Keratinocyte (primary cell): ENCODE data around the gene MMP11. TPM values are rescaled to one million over a fixed set of nuclear protein-coding genes. Genes with fewer than 3 reads are reported as not detected.
A peak's percentile ranks its signal among the peaks of the same experiment; 100 is the strongest.

Experiments used
- DNase-seq: peaks from one replicate; pipeline ENCODE4 v3.0.0-alpha.2; 2011; ENCODE audit warnings: low read depth, missing footprints, low spot score
- FAIRE-seq: peaks from 2 replicates; lab custom pipeline; 2011; peaks lifted over from hg19 to GRCh38; lab: Jason Lieb, UNC
- H2AFZ ChIP-seq: 2 replicates; pipeline ENCODE4 v1.6.0; 2012; ENCODE audit warnings: low read length, control low read depth, inconsistent platforms; ENCODE audit not compliant: control insufficient read depth
- H3K27ac ChIP-seq: 2 replicates; pipeline ENCODE4 v1.5.1; 2011; ENCODE audit warnings: low read length; ENCODE audit not compliant: control insufficient read depth, insufficient read depth
- H3K27me3 ChIP-seq: 3 replicates; pipeline ENCODE4 v1.6.0; 2011; ENCODE audit warnings: low read length; ENCODE audit not compliant: control insufficient read depth, insufficient read depth; ENCODE audit errors: extremely low read depth
- H3K36me3 ChIP-seq, 2 experiments: 2 replicates in 1 of 2; 3 replicates in 1 of 2; pipeline ENCODE4 v1.5.1; 2011; ENCODE audit warnings: low read length in 2 of 2, mild to moderate bottlenecking in 1 of 2; ENCODE audit not compliant: control insufficient read depth in 2 of 2, insufficient read depth in 2 of 2; ENCODE audit errors: extremely low read depth in 1 of 2
- H3K4me1 ChIP-seq: 3 replicates; pipeline ENCODE4 v1.5.1; 2011; ENCODE audit warnings: low read length; ENCODE audit not compliant: control insufficient read depth, insufficient read depth; ENCODE audit errors: extremely low read depth
- H3K4me2 ChIP-seq: 3 replicates; pipeline ENCODE4 v1.6.0; 2011; ENCODE audit warnings: low read depth, low read length; ENCODE audit not compliant: control insufficient read depth, insufficient read depth; ENCODE audit errors: extremely low read depth
- H3K4me3 ChIP-seq, 3 experiments: fragments of 200-600 bp in 1 of 3; sonication (generic) in 1 of 3; 2 replicates in 2 of 3; 3 replicates in 1 of 3; pipeline ENCODE4 v1.5.1; 2011 to 2016; ENCODE audit warnings: low read length in 3 of 3, mild to moderate bottlenecking in 3 of 3, control low read depth in 2 of 3, inconsistent platforms in 1 of 3, low read depth in 1 of 3, mixed read lengths in 1 of 3, mixed run types in 1 of 3, moderate library complexity in 1 of 3; ENCODE audit not compliant: control insufficient read depth in 2 of 3, insufficient read depth in 2 of 3; ENCODE audit errors: extremely low read depth in 1 of 3
- H3K79me2 ChIP-seq: 2 replicates; pipeline ENCODE4 v1.6.0; 2012; ENCODE audit warnings: low read length; ENCODE audit not compliant: control insufficient read depth, insufficient read depth
- H3K9ac ChIP-seq: 3 replicates; pipeline ENCODE4 v1.6.0; 2011; ENCODE audit warnings: low read length; ENCODE audit not compliant: control insufficient read depth, insufficient read depth; ENCODE audit errors: extremely low read depth
- H3K9me1 ChIP-seq: 3 replicates; pipeline ENCODE4 v1.6.0; 2011; ENCODE audit warnings: low read length; ENCODE audit not compliant: control insufficient read depth, insufficient read depth; ENCODE audit errors: extremely low read depth
- H3K9me3 ChIP-seq: 2 replicates; pipeline ENCODE4 v1.5.1; 2012; ENCODE audit warnings: low read depth, low read length; ENCODE audit not compliant: control insufficient read depth
- H4K20me1 ChIP-seq: 3 replicates; pipeline ENCODE4 v1.6.0; 2011; ENCODE audit warnings: low read length; ENCODE audit not compliant: control insufficient read depth, insufficient read depth; ENCODE audit errors: extremely low read depth
- EZH2 ChIP-seq: IDR thresholded peaks from one replicate; pipeline ENCODE4 v1.6.1; 2012; ENCODE audit warnings: inconsistent platforms, mild to moderate bottlenecking, low read length, moderate library complexity
- dilution Hi-C: fragments of 300-500 bp; cut with MboI; formaldehyde crosslinking; loops from one replicate; pipeline ENCODE4 v1.7.0; 2020; ENCODE audit warnings: low sequenced_read_pairs; ENCODE audit not compliant: extremely low pct_ligation_motif_present
- polyA plus RNA-seq, 5 experiments: library from polyadenylated mRNA; depleted of rRNA in 3 of 5; stranded (reverse) in 3 of 5; stranded (forward) in 1 of 5; unstranded in 1 of 5; fragments of >200 nt; gene quantifications; 1 replicate in 1 of 5; 2 replicates in 3 of 5; 3 replicates in 1 of 5; pipeline versions ENCODE4 v1.2.1 to v1.2.3, GENCODE V29; 2011 to 2012; ENCODE audit warnings: missing spikeins in 2 of 5, low read depth in 1 of 5, low replicate concordance in 1 of 5
- TF ChIP-seq, protein P1 (sequence below), 3 experiments: IDR thresholded peaks in 1 of 3; conservative IDR thresholded peaks in 1 of 3; optimal IDR thresholded peaks in 1 of 3; 2 replicates in 2 of 3; 3 replicates in 1 of 3; pipeline versions ENCODE3 to v1.5.1; 2011; ENCODE audit warnings: low read length in 3 of 3, mild to moderate bottlenecking in 3 of 3, moderate library complexity in 2 of 3, control low read depth in 1 of 3, inconsistent platforms in 1 of 3; ENCODE audit not compliant: insufficient read depth in 2 of 3; ENCODE audit errors: extremely low read depth in 1 of 3

Gene MMP11
- polyA plus RNA-seq, 1 donor (not counting 4 experiments of a cell fraction or from before 2014, with no cell fraction given) = 0.13 TPM

DNA sequence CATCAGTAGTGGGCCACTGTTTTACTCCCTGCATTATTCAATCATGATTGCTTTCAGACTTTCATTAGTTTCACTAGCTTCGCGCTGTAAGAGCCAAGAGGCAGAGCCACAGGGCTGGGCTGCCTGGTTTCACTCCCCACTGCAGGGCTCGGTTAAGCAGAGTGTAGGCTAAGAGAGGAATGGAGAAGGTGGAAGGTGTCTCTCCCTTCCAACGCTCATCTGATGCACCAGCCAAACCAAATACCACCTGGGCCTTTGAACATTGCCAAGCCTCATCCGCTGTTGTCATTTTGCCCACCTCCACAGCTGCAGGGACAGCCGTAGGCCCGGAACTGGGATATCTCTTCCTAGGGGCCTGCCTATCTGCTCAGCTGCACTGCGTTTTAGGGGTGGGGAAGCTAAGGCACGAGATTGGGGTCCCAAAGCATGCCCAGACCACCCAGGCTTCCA, 13.6 kb downstream of the MMP11 start:
- no peaks in the 10 kb centered on the region for H3K27me3 ChIP-seq
- TF ChIP-seq, protein P1, sequence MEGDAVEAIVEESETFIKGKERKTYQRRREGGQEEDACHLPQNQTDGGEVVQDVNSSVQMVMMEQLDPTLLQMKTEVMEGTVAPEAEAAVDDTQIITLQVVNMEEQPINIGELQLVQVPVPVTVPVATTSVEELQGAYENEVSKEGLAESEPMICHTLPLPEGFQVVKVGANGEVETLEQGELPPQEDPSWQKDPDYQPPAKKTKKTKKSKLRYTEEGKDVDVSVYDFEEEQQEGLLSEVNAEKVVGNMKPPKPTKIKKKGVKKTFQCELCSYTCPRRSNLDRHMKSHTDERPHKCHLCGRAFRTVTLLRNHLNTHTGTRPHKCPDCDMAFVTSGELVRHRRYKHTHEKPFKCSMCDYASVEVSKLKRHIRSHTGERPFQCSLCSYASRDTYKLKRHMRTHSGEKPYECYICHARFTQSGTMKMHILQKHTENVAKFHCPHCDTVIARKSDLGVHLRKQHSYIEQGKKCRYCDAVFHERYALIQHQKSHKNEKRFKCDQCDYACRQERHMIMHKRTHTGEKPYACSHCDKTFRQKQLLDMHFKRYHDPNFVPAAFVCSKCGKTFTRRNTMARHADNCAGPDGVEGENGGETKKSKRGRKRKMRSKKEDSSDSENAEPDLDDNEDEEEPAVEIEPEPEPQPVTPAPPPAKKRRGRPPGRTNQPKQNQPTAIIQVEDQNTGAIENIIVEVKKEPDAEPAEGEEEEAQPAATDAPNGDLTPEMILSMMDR (optimal IDR thresholded peaks at IDR 0.05 in 1 of 3, IDR thresholded peaks at IDR 0.05 in 1 of 3, conservative IDR thresholded peaks at IDR 0.05 in 1 of 3; ENCODE audit: extremely low read depth in 1 of 3, insufficient read depth in 2 of 3, low read length in 3 of 3) = no peak
- no peak for TF ChIP-seq EZH2
- peak overlapping the region; percentile 99 for H3K4me2 ChIP-seq
- H3K4me1 ChIP-seq = peaks cover 23% of the 10 kb centered on the region
- H2AFZ ChIP-seq = peak overlapping the region; percentile 95
- H4K20me1 ChIP-seq = peaks cover 9% of the 10 kb centered on the region
- dilution Hi-C loops = no loop called here
- DNase-seq (no peak), FAIRE-seq (peak; percentile 70)
- H3K4me3 ChIP-seq = peak overlapping the region; percentile 67 to 95 (median 77)
- peak overlapping the region; percentile 96 for H3K9ac ChIP-seq
- peaks cover 40% of the 10 kb centered on the region for H3K79me2 ChIP-seq
- no peaks in the 10 kb centered on the region for H3K9me3 ChIP-seq
- H3K9me1 ChIP-seq = no peaks in the 10 kb centered on the region
- H3K36me3 ChIP-seq = peaks cover 0 to 2% of the 10 kb centered on the region in 2 experiments
- peak overlapping the region; percentile 91 for H3K27ac ChIP-seq

DNA sequence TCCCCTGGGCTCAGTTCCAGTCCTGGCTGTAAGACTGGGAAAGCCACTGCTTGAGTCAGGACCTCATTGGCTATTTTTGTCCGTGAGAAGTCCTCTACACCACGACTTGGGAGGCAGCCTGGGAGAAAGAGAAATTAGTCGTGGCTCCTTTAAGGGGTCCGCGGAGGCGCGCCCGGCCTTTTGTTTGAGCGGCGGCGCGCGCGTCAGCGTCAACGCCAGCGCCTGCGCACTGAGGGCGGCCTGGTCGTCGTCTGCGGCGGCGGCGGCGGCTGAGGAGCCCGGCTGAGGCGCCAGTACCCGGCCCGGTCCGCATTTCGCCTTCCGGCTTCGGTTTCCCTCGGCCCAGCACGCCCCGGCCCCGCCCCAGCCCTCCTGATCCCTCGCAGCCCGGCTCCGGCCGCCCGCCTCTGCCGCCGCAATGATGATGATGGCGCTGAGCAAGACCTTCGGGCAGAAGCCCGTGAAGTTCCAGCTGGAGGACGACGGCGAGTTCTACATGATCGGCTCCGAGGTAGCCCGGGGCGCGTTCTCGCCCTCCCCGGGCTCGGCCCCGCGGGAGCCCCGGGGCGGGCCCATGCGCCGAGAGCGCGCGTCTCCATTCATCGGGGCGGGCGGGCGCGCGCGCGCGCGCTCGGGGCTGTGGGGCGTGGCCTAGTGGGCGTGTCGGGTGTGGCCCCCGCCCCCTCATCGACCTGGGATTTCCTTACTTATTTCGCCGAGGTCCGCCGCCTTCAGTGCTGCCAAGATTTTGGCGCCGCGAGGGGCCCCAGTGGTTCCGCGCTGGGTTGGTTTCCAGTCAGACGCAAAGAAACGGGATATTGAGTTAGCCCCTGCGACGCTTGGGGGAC, 14.3 kb downstream of the MMP11 start, which contains the start of gene SMARCB1:
TSS of gene SMARCB1 (plus strand) at position 215 of the 848 bp plus-strand sequence. CDS start at position 419, 204 bp downstream.
- Histone ChIP-seq H3K9me1 (no peaks in the 10 kb centered on the region), H3K9ac (peak within 1 kb of the TSS; percentile 96), H3K4me1 (peaks cover 17% of the 10 kb centered on the region), H2AFZ (peak within 1 kb of the TSS; percentile 95), H3K27ac (peak within 1 kb of the TSS; percentile 91), H3K27me3 (no peaks in the 10 kb centered on the region), H3K4me3 (peak within 1 kb of the TSS; percentile 67 to 95 (median 95)), H3K4me2 (peak within 1 kb of the TSS; percentile 99), H3K79me2 (peaks cover 46% of the 10 kb centered on the region), H3K9me3 (no peaks in the 10 kb centered on the region), H3K36me3 (peaks cover 2 to 5% of the 10 kb centered on the region in 2 experiments), H4K20me1 (peaks cover 13% of the 10 kb centered on the region)
- DNase-seq (peak; percentile 25), FAIRE-seq (no peak)
- TF ChIP-seq EZH2 = no peak
- TF ChIP-seq, protein P1 (optimal IDR thresholded peaks at IDR 0.05 in 1 of 3, IDR thresholded peaks at IDR 0.05 in 1 of 3, conservative IDR thresholded peaks at IDR 0.05 in 1 of 3; ENCODE audit: extremely low read depth in 1 of 3, insufficient read depth in 2 of 3, low read length in 3 of 3) = no peak
- dilution Hi-C loops = no loop called here
